KMS-11 (cell line): ENCODE measurements around the gene AGPAT1.
"Not testable (repeated sequence)": the region's sequence is repeated elsewhere in the genome, so short reads cannot be mapped to it uniquely, and the experiment has no call there.

Source experiments
- H2AFZ ChIP-seq: fragments of 200-600 bp; sonication (generic); 2 replicates; pipeline ENCODE4 v1.6.1; 2016; ENCODE audit warnings: antibody characterized with exemption, mixed run types, low read depth
- H3K27ac ChIP-seq: fragments of 200-600 bp; sonication (generic); 2 replicates; pipeline ENCODE4 v1.6.1; 2016; ENCODE audit warnings: mild to moderate bottlenecking, mixed run types
- H3K27me3 ChIP-seq: fragments of 200-600 bp; sonication (generic); 2 replicates; pipeline ENCODE4 v1.6.1; 2017; ENCODE audit warnings: mild to moderate bottlenecking, low read depth, mixed run types, moderate library complexity; ENCODE audit not compliant: insufficient read depth
- H3K36me3 ChIP-seq: fragments of 200-600 bp; sonication (generic); 2 replicates; pipeline ENCODE4 v1.6.1; 2017; ENCODE audit warnings: mild to moderate bottlenecking, mixed run types; ENCODE audit not compliant: insufficient read depth
- H3K4me1 ChIP-seq: fragments of 200-600 bp; sonication (generic); 2 replicates; pipeline ENCODE4 v1.6.1; 2016; ENCODE audit warnings: mild to moderate bottlenecking, low read depth, mixed run types; ENCODE audit not compliant: poor library complexity, severe bottlenecking
- H3K4me2 ChIP-seq: fragments of 200-600 bp; sonication (generic); 2 replicates; pipeline ENCODE4 v1.7.0; 2016; ENCODE audit warnings: mild to moderate bottlenecking, mixed run types
- H3K4me3 ChIP-seq: fragments of 200-600 bp; sonication (generic); IDR thresholded peaks from 2 replicates; pipeline ENCODE4 v1.6.1; 2017; ENCODE audit warnings: low read depth, low read length, mixed read lengths; ENCODE audit not compliant: insufficient read depth
- H3K79me2 ChIP-seq: fragments of 200-600 bp; sonication (generic); 2 replicates; pipeline ENCODE4 v1.6.1; 2016; ENCODE audit warnings: low read depth, mixed run types; ENCODE audit not compliant: insufficient read depth
- H3K9ac ChIP-seq: fragments of 200-600 bp; sonication (generic); 2 replicates; pipeline ENCODE4 v1.6.1; 2016; ENCODE audit warnings: mild to moderate bottlenecking, mixed run types
- H4K20me1 ChIP-seq: fragments of 200-600 bp; sonication (generic); 2 replicates; pipeline ENCODE4 v1.6.1; 2016; ENCODE audit warnings: mild to moderate bottlenecking, mixed run types; ENCODE audit not compliant: insufficient read depth
- TF ChIP-seq, protein P1 (sequence below): fragments of 200-600 bp; sonication (generic); conservative IDR thresholded peaks from 2 replicates; pipeline ENCODE4 v1.6.1; 2017; ENCODE audit warnings: low read depth, mild to moderate bottlenecking, antibody characterized with exemption, low read length, moderate library complexity, mixed read lengths

Gene AGPAT1

DNA sequence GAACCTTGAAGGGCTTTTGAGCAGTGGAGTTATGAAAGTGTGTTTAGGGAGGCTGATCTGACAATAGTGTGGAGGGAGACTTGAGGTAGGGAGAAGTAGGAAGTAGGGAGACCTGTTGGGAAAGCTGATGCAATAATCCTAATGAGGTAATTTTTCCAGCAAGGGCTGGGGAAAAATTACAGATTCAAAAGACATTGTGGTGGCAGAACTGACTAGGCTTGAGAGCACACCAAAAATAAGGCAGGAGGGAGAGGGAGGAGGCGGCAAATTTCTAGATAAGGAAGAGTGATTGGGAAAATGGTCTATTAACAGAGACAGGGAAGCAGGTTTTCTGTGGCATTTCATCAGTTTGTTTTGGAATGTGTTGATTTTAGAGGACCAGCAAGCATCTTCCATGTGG lies 29.6 kb downstream of the AGPAT1 start:
- Histone ChIP-seq H3K4me3 (no peak overlapping the region), H3K4me1 (no peaks in the 10 kb centered on the region), H4K20me1 (no peaks in the 10 kb centered on the region), H3K27ac (no peak overlapping the region), H2AFZ (no peak overlapping the region), H3K79me2 (no peaks in the 10 kb centered on the region), H3K9ac (no peak overlapping the region), H3K36me3 (no peaks in the 10 kb centered on the region), H3K4me2 (no peak overlapping the region), H3K27me3 (no peaks in the 10 kb centered on the region)
- TF ChIP-seq, protein P1, sequence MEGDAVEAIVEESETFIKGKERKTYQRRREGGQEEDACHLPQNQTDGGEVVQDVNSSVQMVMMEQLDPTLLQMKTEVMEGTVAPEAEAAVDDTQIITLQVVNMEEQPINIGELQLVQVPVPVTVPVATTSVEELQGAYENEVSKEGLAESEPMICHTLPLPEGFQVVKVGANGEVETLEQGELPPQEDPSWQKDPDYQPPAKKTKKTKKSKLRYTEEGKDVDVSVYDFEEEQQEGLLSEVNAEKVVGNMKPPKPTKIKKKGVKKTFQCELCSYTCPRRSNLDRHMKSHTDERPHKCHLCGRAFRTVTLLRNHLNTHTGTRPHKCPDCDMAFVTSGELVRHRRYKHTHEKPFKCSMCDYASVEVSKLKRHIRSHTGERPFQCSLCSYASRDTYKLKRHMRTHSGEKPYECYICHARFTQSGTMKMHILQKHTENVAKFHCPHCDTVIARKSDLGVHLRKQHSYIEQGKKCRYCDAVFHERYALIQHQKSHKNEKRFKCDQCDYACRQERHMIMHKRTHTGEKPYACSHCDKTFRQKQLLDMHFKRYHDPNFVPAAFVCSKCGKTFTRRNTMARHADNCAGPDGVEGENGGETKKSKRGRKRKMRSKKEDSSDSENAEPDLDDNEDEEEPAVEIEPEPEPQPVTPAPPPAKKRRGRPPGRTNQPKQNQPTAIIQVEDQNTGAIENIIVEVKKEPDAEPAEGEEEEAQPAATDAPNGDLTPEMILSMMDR: no peak

GRCh38 chr6:32144238-32144637 lies 31.6 kb downstream of the AGPAT1 start:
- H3K4me3 ChIP-seq, H3K79me2 ChIP-seq, H3K27ac ChIP-seq, H3K4me1 ChIP-seq, H3K27me3 ChIP-seq, H2AFZ ChIP-seq, H4K20me1 ChIP-seq, H3K36me3 ChIP-seq, H3K4me2 ChIP-seq, H3K9ac ChIP-seq: not testable (repeated sequence)

DNA sequence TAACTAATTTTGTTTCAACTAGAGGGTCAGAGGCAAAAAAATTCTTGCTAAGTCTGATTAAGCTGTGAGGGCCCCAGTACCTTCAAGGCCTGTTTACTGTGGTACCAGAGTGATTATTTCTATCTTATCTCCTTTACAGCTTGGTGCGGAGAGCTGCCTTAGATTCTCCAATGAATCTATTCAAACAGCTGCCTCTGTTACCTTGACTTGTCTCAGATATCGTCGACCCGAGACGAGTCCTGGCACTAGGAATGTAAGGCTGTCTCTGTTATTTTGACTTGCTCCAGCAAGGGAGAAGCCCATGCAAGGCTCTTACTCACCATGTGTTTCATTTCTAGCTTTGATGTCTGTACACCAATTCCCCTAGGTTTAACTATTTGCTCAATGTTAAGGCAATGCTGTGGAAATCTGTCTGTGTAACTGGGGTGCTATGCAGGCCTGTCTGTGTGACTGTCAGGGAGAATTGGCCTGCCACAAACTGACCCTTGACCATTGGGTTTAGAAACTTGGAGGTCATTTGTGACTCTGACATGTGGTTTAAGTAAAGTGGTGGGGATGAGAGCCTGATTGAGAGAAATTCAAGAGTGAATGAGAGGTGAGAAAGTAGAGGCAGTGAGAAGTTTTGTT lies 35.4 kb downstream of the AGPAT1 start:
- no peaks in the 10 kb centered on the region for H3K79me2 ChIP-seq
- no peaks in the 10 kb centered on the region for H3K27me3 ChIP-seq
- H3K9ac ChIP-seq: no peak overlapping the region
- H3K4me3 ChIP-seq: no peak overlapping the region
- no peak overlapping the region for H3K4me2 ChIP-seq
- no peaks in the 10 kb centered on the region for H3K4me1 ChIP-seq
- no peaks in the 10 kb centered on the region for H4K20me1 ChIP-seq
- H3K36me3 ChIP-seq: no peaks in the 10 kb centered on the region
- H3K27ac ChIP-seq: no peak overlapping the region
- TF ChIP-seq, protein P1: no peak
- no peak overlapping the region for H2AFZ ChIP-seq

DNA sequence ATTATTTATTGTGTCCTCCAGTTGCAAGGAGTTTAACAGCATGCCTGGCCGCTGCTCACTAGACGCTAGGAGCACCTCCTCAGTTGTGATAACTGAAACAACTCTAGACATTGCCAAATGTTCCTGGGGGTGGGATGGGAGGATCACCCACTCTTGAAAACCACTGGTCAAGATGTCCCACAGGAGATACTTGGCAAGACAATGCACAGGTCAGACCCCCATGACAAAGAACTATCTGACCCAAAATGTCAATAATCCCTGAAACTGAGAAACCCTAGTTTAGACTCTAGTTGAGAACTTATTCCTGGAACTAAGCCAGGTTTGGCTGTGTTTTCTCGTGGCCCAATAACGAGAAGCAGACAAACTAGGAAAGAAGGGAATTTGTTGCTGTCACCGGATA lies 36.3 kb downstream of the AGPAT1 start:
- no peaks in the 10 kb centered on the region for H3K27me3 ChIP-seq
- no peak overlapping the region for H3K4me3 ChIP-seq
- H3K9ac ChIP-seq: no peak overlapping the region
- H3K4me2 ChIP-seq: no peak overlapping the region
- TF ChIP-seq, protein P1: no peak
- H3K27ac ChIP-seq: no peak overlapping the region
- H2AFZ ChIP-seq: no peak overlapping the region
- H3K79me2 ChIP-seq: no peaks in the 10 kb centered on the region
- no peaks in the 10 kb centered on the region for H3K4me1 ChIP-seq
- no peaks in the 10 kb centered on the region for H3K36me3 ChIP-seq
- H4K20me1 ChIP-seq: no peaks in the 10 kb centered on the region

DNA sequence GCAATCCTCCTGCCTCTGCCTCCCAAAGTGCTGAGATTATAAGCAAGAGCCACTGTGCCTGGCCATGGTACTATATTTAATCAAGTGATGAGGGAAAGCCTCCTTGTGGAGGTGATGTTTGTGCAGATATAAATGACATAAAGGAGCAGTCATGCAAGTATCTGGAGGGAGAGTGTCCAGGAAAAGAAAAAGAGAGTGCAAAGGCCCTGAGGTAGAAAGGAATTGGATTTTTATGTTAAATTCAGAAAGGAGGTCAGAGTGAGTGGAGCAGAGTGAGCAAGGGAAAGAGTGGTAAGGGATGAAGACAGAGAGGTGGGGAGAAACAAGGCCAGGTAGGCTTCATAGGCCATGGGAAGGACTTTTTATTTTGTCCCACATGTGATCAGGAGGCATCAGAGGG lies 38.4 kb downstream of the AGPAT1 start:
- H3K27ac ChIP-seq: no peak overlapping the region
- H2AFZ ChIP-seq: no peak overlapping the region
- H3K4me1 ChIP-seq: no peaks in the 10 kb centered on the region
- no peaks in the 10 kb centered on the region for H3K79me2 ChIP-seq
- TF ChIP-seq, protein P1: no peak
- no peaks in the 10 kb centered on the region for H3K36me3 ChIP-seq
- no peak overlapping the region for H3K4me3 ChIP-seq
- H3K9ac ChIP-seq: no peak overlapping the region
- H3K27me3 ChIP-seq: no peaks in the 10 kb centered on the region
- no peak overlapping the region for H3K4me2 ChIP-seq
- H4K20me1 ChIP-seq: no peaks in the 10 kb centered on the region
